ENCODE measurements around the gene CDCA7L.
A peak's percentile ranks its signal among the peaks of the same experiment; 100 is the strongest.

Gene CDCA7L

GRCh38 chr7:21943436-21943835 lies 2.3 kb downstream of the CDCA7L start:
- Mint-ChIP-seq H3K36me3 (ENCODE audit: low read depth) (peaks cover 17% of the 10 kb centered on the region), H3K4me1 (peaks cover 72% of the 10 kb centered on the region), H3K27me3 (ENCODE audit: low read depth, poor library complexity) (peaks cover 29% of the 10 kb centered on the region), H3K9me3 (peaks cover 5% of the 10 kb centered on the region), H3K4me3 (peak overlapping the region; percentile 87), H3K27ac (no peak overlapping the region)
- DNase-seq: no peak
- TF ChIP-seq, protein P1, sequence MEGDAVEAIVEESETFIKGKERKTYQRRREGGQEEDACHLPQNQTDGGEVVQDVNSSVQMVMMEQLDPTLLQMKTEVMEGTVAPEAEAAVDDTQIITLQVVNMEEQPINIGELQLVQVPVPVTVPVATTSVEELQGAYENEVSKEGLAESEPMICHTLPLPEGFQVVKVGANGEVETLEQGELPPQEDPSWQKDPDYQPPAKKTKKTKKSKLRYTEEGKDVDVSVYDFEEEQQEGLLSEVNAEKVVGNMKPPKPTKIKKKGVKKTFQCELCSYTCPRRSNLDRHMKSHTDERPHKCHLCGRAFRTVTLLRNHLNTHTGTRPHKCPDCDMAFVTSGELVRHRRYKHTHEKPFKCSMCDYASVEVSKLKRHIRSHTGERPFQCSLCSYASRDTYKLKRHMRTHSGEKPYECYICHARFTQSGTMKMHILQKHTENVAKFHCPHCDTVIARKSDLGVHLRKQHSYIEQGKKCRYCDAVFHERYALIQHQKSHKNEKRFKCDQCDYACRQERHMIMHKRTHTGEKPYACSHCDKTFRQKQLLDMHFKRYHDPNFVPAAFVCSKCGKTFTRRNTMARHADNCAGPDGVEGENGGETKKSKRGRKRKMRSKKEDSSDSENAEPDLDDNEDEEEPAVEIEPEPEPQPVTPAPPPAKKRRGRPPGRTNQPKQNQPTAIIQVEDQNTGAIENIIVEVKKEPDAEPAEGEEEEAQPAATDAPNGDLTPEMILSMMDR (IDR thresholded peaks at IDR 0.05): no peak

GRCh38 chr7:21942955-21943354 lies 2.7 kb downstream of the CDCA7L start:
- Mint-ChIP-seq H3K4me1 (peaks cover 67% of the 10 kb centered on the region), H3K27ac (no peak overlapping the region), H3K27me3 (ENCODE audit: low read depth, poor library complexity) (peaks cover 29% of the 10 kb centered on the region), H3K4me3 (peak overlapping the region; percentile 87), H3K9me3 (peaks cover 10% of the 10 kb centered on the region), H3K36me3 (ENCODE audit: low read depth) (peaks cover 22% of the 10 kb centered on the region)
- TF ChIP-seq, protein P1 (IDR thresholded peaks at IDR 0.05): no peak
- DNase-seq: no peak

GRCh38 chr7:21941611-21942141 lies 4.0 kb downstream of the CDCA7L start:
- Mint-ChIP-seq H3K4me3 (no peak overlapping the region), H3K9me3 (peaks cover 22% of the 10 kb centered on the region), H3K27ac (no peak overlapping the region), H3K36me3 (ENCODE audit: low read depth) (peaks cover 35% of the 10 kb centered on the region), H3K27me3 (ENCODE audit: low read depth, poor library complexity) (peaks cover 21% of the 10 kb centered on the region), H3K4me1 (peaks cover 54% of the 10 kb centered on the region)
- DNase-seq: no peak
- TF ChIP-seq, protein P1 (IDR thresholded peaks at IDR 0.05): no peak

- Mint-ChIP-seq H3K4me1 (peaks cover 45% of the 10 kb centered on the region), H3K27me3 (ENCODE audit: low read depth, poor library complexity) (peaks cover 21% of the 10 kb centered on the region), H3K27ac (no peak overlapping the region), H3K4me3 (peak overlapping the region; percentile 21), H3K9me3 (peaks cover 37% of the 10 kb centered on the region), H3K36me3 (ENCODE audit: low read depth) (peaks cover 49% of the 10 kb centered on the region)
- TF ChIP-seq, protein P1 (IDR thresholded peaks at IDR 0.05): no peak
- no peak for DNase-seq
These were observed 5.8 kb downstream of the CDCA7L start for GRCh38 chr7:21939858-21940372.

- no peak overlapping the region for H3K27ac Mint-ChIP-seq
- H3K36me3 Mint-ChIP-seq (ENCODE audit: low read depth): peaks cover 55% of the 10 kb centered on the region
- no peak overlapping the region for H3K4me3 Mint-ChIP-seq
- TF ChIP-seq, protein P1 (IDR thresholded peaks at IDR 0.05): no peak
- H3K27me3 Mint-ChIP-seq (ENCODE audit: low read depth, poor library complexity): peaks cover 18% of the 10 kb centered on the region
- H3K9me3 Mint-ChIP-seq: peaks cover 43% of the 10 kb centered on the region
- peaks cover 38% of the 10 kb centered on the region for H3K4me1 Mint-ChIP-seq
- DNase-seq: no peak
These were observed 6.4 kb downstream of the CDCA7L start for GRCh38 chr7:21939136-21939857.
